ENCODE results near the gene LURAP1L.

DNA sequence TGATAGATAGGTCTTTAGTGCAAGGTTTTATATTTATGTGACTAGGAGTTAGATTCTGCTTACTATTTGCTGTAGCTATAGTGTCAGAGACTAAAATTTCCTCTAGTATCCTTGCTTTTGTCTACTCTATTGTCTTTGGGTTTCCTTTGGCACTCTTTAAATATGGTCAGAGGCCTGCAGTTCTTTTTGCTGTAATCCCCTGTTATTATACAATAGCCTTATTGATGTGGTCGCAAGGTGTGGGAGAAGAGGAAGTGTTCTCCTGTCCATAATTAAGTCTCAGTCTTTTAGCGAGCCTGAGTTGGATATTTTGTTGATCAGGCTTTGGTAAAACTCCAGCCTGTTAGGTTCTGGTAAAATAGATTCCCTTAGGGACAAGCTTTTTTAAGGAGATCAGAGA lies 34.9 kb downstream of the LURAP1L start:
- no peak for TF ChIP-seq POLR2A (IDR thresholded peaks at IDR 0.05)
- TF ChIP-seq, protein P1, sequence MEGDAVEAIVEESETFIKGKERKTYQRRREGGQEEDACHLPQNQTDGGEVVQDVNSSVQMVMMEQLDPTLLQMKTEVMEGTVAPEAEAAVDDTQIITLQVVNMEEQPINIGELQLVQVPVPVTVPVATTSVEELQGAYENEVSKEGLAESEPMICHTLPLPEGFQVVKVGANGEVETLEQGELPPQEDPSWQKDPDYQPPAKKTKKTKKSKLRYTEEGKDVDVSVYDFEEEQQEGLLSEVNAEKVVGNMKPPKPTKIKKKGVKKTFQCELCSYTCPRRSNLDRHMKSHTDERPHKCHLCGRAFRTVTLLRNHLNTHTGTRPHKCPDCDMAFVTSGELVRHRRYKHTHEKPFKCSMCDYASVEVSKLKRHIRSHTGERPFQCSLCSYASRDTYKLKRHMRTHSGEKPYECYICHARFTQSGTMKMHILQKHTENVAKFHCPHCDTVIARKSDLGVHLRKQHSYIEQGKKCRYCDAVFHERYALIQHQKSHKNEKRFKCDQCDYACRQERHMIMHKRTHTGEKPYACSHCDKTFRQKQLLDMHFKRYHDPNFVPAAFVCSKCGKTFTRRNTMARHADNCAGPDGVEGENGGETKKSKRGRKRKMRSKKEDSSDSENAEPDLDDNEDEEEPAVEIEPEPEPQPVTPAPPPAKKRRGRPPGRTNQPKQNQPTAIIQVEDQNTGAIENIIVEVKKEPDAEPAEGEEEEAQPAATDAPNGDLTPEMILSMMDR (IDR thresholded peaks at IDR 0.05) = no peak
- no peak for TF ChIP-seq EP300 (IDR thresholded peaks at IDR 0.05)

Measured in tibial nerve (tissue), 4 donors.